Measurements from ENCODE around the gene DNAH14. TPM values are rescaled to one million over a fixed set of nuclear protein-coding genes. Genes with fewer than 3 reads are reported as not detected.

Gene DNAH14
- total RNA-seq, 2 experiments from 2014 or later, result 0.27 to 0.34 TPM

- Histone ChIP-seq H3K4me1 (ENCODE audit: insufficient read depth, low read length) (no peaks in the 10 kb centered on the region), H3K36me3 (ENCODE audit: insufficient read depth, low read length) (no peaks in the 10 kb centered on the region), H3K4me3 (ENCODE audit: low read length) (no peak overlapping the region), H3K27ac (ENCODE audit: low read depth in 1 of 2, low read length in 2 of 2) (no peak overlapping the region), H3K27me3 (ENCODE audit: control insufficient read depth in 1 of 2, insufficient read depth in 2 of 2, low read length in 2 of 2) (peaks cover 0 to 4% of the 10 kb centered on the region in 2 experiments), H3K9me3 (ENCODE audit: control insufficient read depth in 1 of 2, insufficient read depth in 1 of 2, low read length in 2 of 2) (peaks cover 0 to 4% of the 10 kb centered on the region in 2 experiments)
- H3K9me3 Mint-ChIP-seq, result peaks cover 5% of the 10 kb centered on the region
- ChIA-PET CTCF (no interaction called here), POLR2A (no interaction called here)
- TF ChIP-seq CTCF (IDR thresholded peaks at IDR 0.05), result no peak
- H3K27ac Mint-ChIP-seq, result no peak overlapping the region
- H3K4me1 Mint-ChIP-seq (ENCODE audit: low read depth), result no peaks in the 10 kb centered on the region
- intact Hi-C loops (cut with DNase I, micrococcal nuclease), result no loop called here
- no peaks in the 10 kb centered on the region for H3K36me3 Mint-ChIP-seq (ENCODE audit: low read depth)
- H3K27me3 Mint-ChIP-seq, result peaks cover 28% of the 10 kb centered on the region
- ATAC-seq (ENCODE audit: poor library complexity) (no peak), DNase-seq (no peak)
- no peak overlapping the region for H3K4me3 Mint-ChIP-seq
Observed at GRCh38 chr1:224881762-224882211, 47.7 kb upstream of the DNAH14 start.

DNA sequence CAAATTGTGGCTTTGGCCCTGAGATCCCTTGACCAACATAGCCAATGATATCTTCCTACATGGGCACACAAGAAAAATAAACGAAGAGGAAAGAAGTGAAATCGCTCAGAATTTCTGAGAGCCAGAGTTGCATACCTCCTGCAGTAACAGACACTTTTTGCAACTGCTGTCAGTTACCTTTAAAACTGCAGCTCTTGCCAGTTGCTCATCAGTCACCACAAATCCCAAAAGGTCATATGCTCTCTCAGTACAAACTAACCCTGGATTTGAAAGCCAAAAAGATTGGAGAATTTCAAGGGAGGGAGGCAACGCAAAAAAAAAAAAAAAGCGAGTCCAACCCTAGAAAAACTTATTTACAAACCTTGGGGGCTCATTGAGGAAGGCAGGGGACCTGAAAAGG lies 47.2 kb upstream of the DNAH14 start:
- no peaks in the 10 kb centered on the region for H3K4me1 Mint-ChIP-seq (ENCODE audit: low read depth)

GRCh38 chr1:224883091-224883490 lies 46.4 kb upstream of the DNAH14 start:
- intact Hi-C loops (cut with DNase I, micrococcal nuclease), result no loop called here
- Histone ChIP-seq H3K27ac (ENCODE audit: low read depth in 1 of 2, low read length in 2 of 2) (no peak overlapping the region), H3K4me3 (ENCODE audit: low read length) (no peak overlapping the region), H3K4me1 (ENCODE audit: insufficient read depth, low read length) (no peaks in the 10 kb centered on the region), H3K27me3 (ENCODE audit: control insufficient read depth in 1 of 2, insufficient read depth in 2 of 2, low read length in 2 of 2) (peaks cover 0 to 4% of the 10 kb centered on the region in 2 experiments), H3K36me3 (ENCODE audit: insufficient read depth, low read length) (no peaks in the 10 kb centered on the region), H3K9me3 (ENCODE audit: control insufficient read depth in 1 of 2, insufficient read depth in 1 of 2, low read length in 2 of 2) (peaks cover 0 to 4% of the 10 kb centered on the region in 2 experiments)
- DNase-seq, result no peak
- Mint-ChIP-seq H3K4me1 (ENCODE audit: low read depth) (no peaks in the 10 kb centered on the region), H3K4me3 (no peak overlapping the region), H3K27me3 (peaks cover 25% of the 10 kb centered on the region), H3K27ac (no peak overlapping the region), H3K9me3 (peaks cover 5% of the 10 kb centered on the region), H3K36me3 (ENCODE audit: low read depth) (no peaks in the 10 kb centered on the region)
- ChIA-PET POLR2A (no interaction called here), CTCF (no interaction called here)
- TF ChIP-seq CTCF (IDR thresholded peaks at IDR 0.05), result no peak
- no peak for ATAC-seq (ENCODE audit: poor library complexity)

More for the DNA sequence above, 47.2 kb upstream of the DNAH14 start:
- Histone ChIP-seq H3K36me3 (ENCODE audit: insufficient read depth, low read length) (no peaks in the 10 kb centered on the region), H3K4me1 (ENCODE audit: insufficient read depth, low read length) (no peaks in the 10 kb centered on the region), H3K4me3 (ENCODE audit: low read length) (no peak overlapping the region), H3K9me3 (ENCODE audit: control insufficient read depth in 1 of 2, insufficient read depth in 1 of 2, low read length in 2 of 2) (peaks cover 0 to 4% of the 10 kb centered on the region in 2 experiments), H3K27me3 (ENCODE audit: control insufficient read depth in 1 of 2, insufficient read depth in 2 of 2, low read length in 2 of 2) (peaks cover 0 to 4% of the 10 kb centered on the region in 2 experiments), H3K27ac (ENCODE audit: low read depth in 1 of 2, low read length in 2 of 2) (no peak overlapping the region)
- DNase-seq (no peak), ATAC-seq (ENCODE audit: poor library complexity) (no peak)
- no peak for TF ChIP-seq CTCF (IDR thresholded peaks at IDR 0.05)
- ChIA-PET CTCF (no interaction called here), POLR2A (no interaction called here)
- intact Hi-C loops (cut with DNase I, micrococcal nuclease), result no loop called here
- no peaks in the 10 kb centered on the region for H3K36me3 Mint-ChIP-seq (ENCODE audit: low read depth)
- H3K9me3 Mint-ChIP-seq, result peaks cover 5% of the 10 kb centered on the region
- H3K4me3 Mint-ChIP-seq, result no peak overlapping the region
- H3K27ac Mint-ChIP-seq, result no peak overlapping the region
- peaks cover 27% of the 10 kb centered on the region for H3K27me3 Mint-ChIP-seq

Measured in CD4-positive, alpha-beta T cell (primary cell).